HepG2 (cell line): Measurements from ENCODE around the gene BRAT1.

ENCODE experiments used
- GTF3A ChIP-seq: sonication (generic); formaldehyde crosslinking; conservative IDR thresholded peaks from 2 replicates; pipeline ENCODE4 v1.4.0; 2020; ENCODE audit warnings: mild to moderate bottlenecking, missing genetic modification reagents
- HDAC6 ChIP-seq: fragments of 200-600 bp; sonication (generic); IDR thresholded peaks from 2 replicates; pipeline ENCODE4 v1.7.0; 2017; ENCODE audit warnings: mild to moderate bottlenecking, antibody characterized with exemption, low read length, low read depth

DNA sequence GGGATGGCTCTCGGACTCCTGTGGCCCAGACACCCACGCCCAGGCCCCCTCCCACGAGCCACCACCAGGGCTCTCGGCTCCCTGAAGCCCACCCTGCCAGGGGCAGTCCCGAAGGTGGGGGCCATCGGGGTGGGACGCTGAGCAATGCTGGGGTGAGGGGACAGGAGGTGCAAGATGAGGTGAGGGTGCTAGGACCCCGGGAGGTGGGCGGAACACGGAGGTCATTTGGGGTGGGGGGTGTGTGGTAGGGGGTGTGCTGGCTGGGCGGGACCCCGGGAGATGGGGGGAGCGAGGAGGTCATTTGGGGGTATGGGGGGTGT is 52.7 kb downstream of the BRAT1 start:
- no peak for TF ChIP-seq GTF3A
- no peak for TF ChIP-seq HDAC6
